ENCODE results near the gene FCN3. TPM values are rescaled to one million over a fixed set of nuclear protein-coding genes. Genes with fewer than 3 reads are reported as not detected.

The FCN3 gene
- total and polyA plus RNA-seq, 10 of the 15 experiments (the other 5 are each of a cell fraction or from before 2014, with no cell fraction given) = 0.28 TPM; not detected in 9

- TF ChIP-seq DPF2 (IDR thresholded peaks at IDR 0.05) = no peak
- no peak for TF ChIP-seq ZBED1 (IDR thresholded peaks at IDR 0.05; ENCODE audit: borderline replicate concordance)
- TF ChIP-seq RCOR1 (conservative IDR thresholded peaks at IDR 0.05; ENCODE audit: low read depth, low read length) = no peak
- TF ChIP-seq ZNF622 (IDR thresholded peaks at IDR 0.05) = no peak
- TF ChIP-seq, protein P1, sequence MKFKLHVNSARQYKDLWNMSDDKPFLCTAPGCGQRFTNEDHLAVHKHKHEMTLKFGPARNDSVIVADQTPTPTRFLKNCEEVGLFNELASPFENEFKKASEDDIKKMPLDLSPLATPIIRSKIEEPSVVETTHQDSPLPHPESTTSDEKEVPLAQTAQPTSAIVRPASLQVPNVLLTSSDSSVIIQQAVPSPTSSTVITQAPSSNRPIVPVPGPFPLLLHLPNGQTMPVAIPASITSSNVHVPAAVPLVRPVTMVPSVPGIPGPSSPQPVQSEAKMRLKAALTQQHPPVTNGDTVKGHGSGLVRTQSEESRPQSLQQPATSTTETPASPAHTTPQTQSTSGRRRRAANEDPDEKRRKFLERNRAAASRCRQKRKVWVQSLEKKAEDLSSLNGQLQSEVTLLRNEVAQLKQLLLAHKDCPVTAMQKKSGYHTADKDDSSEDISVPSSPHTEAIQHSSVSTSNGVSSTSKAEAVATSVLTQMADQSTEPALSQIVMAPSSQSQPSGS (IDR thresholded peaks at IDR 0.05; ENCODE audit: low read length) = no peak
- TF ChIP-seq STAT1 (conservative IDR thresholded peaks at IDR 0.05) = no peak
- TF ChIP-seq TCF3 (IDR thresholded peaks at IDR 0.05; ENCODE audit: borderline replicate concordance, insufficient read depth, low read depth, low read length) = no peak
Observed at GRCh38 chr1:27346991-27347624, 27.5 kb downstream of the FCN3 start (continued).

- POLR2A ChIA-PET = interaction anchor here (0.5 kb wide), 1 partner anchor 27 kb away, joined by 3 read pairs; no protein-coding TSS in a partner anchor
- in situ Hi-C loops (cut with MboI) (no loop called here), intact Hi-C loops (cut with micrococcal nuclease; ENCODE audit: unreplicated experiment) (no loop called here)
- Histone ChIP-seq H3K79me2 (ENCODE audit: control insufficient read depth, insufficient read depth, low read length) (peaks cover 5% of the 10 kb centered on the region), H2AFZ (ENCODE audit: control insufficient read depth, low read depth, low read length) (no peak overlapping the region), H3K4me1 (ENCODE audit: control insufficient read depth, insufficient read depth, low read length) (peaks cover 25% of the 10 kb centered on the region), H3K36me3 (ENCODE audit: control insufficient read depth in 2 of 2, insufficient read depth in 2 of 2, low read length in 1 of 2) (no peaks in the 10 kb centered on the region), H3K9me3 (replicated peaks; ENCODE audit: control insufficient read depth, insufficient read depth, low read length) (no peaks in the 10 kb centered on the region), H3K27ac (ENCODE audit: control insufficient read depth, insufficient read depth) (no peak overlapping the region), H4K20me1 (ENCODE audit: control insufficient read depth, insufficient read depth) (no peaks in the 10 kb centered on the region), H3K4me3 (no peak overlapping the region), H3K27me3 (replicated peaks in 1 of 2; ENCODE audit: control insufficient read depth in 2 of 2, insufficient read depth in 2 of 2, low read length in 1 of 2) (no peaks in the 10 kb centered on the region), H3K4me2 (ENCODE audit: control insufficient read depth, insufficient read depth) (no peak overlapping the region), H3K9ac (ENCODE audit: control insufficient read depth, insufficient read depth, low read length) (no peak overlapping the region)
- DNase-seq (ENCODE audit: low read depth, low spot score) (no peak), FAIRE-seq (no peak), ATAC-seq (no peak)
- SMC1A ChIA-PET (ENCODE audit: uncharacterized antibody, unreplicated experiment) = interaction anchor here (1.6 kb wide), 1 partner anchor 46 kb away, joined by 4 read pairs; no protein-coding TSS in a partner anchor
- WGBS (ENCODE audit: insufficient coverage, insufficient replicate concordance, low lambda C conversion rate, missing lambda C conversion rate) = 97% methylated on average over 8 of the region's 8 CpGs
- CTCF ChIA-PET = interaction anchor here (0.6 to 3.1 kb wide), 6 partner anchors 11 to 149 kb away, joined by 3 to 12 read pairs (median 8); partner anchors contain the start of gene MAP3K6
- BruUV-seq (replicated peaks) = no TSS peak
- RAD21 ChIA-PET (ENCODE audit: unreplicated experiment) = no interaction called here
- TF ChIP-seq, protein P2, sequence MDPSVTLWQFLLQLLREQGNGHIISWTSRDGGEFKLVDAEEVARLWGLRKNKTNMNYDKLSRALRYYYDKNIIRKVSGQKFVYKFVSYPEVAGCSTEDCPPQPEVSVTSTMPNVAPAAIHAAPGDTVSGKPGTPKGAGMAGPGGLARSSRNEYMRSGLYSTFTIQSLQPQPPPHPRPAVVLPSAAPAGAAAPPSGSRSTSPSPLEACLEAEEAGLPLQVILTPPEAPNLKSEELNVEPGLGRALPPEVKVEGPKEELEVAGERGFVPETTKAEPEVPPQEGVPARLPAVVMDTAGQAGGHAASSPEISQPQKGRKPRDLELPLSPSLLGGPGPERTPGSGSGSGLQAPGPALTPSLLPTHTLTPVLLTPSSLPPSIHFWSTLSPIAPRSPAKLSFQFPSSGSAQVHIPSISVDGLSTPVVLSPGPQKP (IDR thresholded peaks at IDR 0.05; ENCODE audit: low read depth, low read length) = no peak
Observed at GRCh38 chr1:27346357-27346756, 28.3 kb downstream of the FCN3 start.

Data from GM12878 (cell line).